Amniotic stem cell (primary cell): ENCODE data around the gene IGF2BP2.
A peak's percentile ranks its signal among the peaks of the same experiment; 100 is the strongest.
"Not testable (repeated sequence)": the region's sequence is repeated elsewhere in the genome, so short reads cannot be mapped to it uniquely, and the experiment has no call there.

Source experiments
- DNase-seq: peaks from one replicate; lab custom pipeline; 2025; lab: John Stamatoyannopoulos, UW

IGF2BP2 gene

GRCh38 chr3:185825006-185825638, at the start of gene IGF2BP2:
TSS of gene IGF2BP2 (minus strand) at chr3:185825042. CDS start at chr3:185824960, 82 bp downstream.
- peak; percentile 55 for DNase-seq

GRCh38 chr3:185874119-185874518, 49.3 kb upstream of the IGF2BP2 start:
- no peak for DNase-seq

- no peak for DNase-seq
Observed at GRCh38 chr3:185867650-185868049, 42.8 kb upstream of the IGF2BP2 start.

GRCh38 chr3:185866995-185867394, 42.2 kb upstream of the IGF2BP2 start:
- DNase-seq, result no peak

GRCh38 chr3:185866555-185866954, 41.7 kb upstream of the IGF2BP2 start:
- no peak for DNase-seq

- DNase-seq, result no peak
Observed at GRCh38 chr3:185865247-185865646, 40.4 kb upstream of the IGF2BP2 start.

GRCh38 chr3:185864767-185865166, 39.9 kb upstream of the IGF2BP2 start:
- DNase-seq, result no peak

GRCh38 chr3:185862920-185863319, 38.1 kb upstream of the IGF2BP2 start:
- no peak for DNase-seq

GRCh38 chr3:185859294-185859972, 34.6 kb upstream of the IGF2BP2 start:
- DNase-seq, result no peak

- no peak for DNase-seq
Observed at GRCh38 chr3:185858502-185859225, 33.8 kb upstream of the IGF2BP2 start.

GRCh38 chr3:185857208-185857607, 32.4 kb upstream of the IGF2BP2 start:
- no peak for DNase-seq

GRCh38 chr3:185856652-185857051, 31.8 kb upstream of the IGF2BP2 start:
- DNase-seq, result no peak

GRCh38 chr3:185853771-185854170, 28.9 kb upstream of the IGF2BP2 start:
- not testable (repeated sequence) for DNase-seq

- no peak for DNase-seq
Observed at GRCh38 chr3:185852635-185853034, 27.8 kb upstream of the IGF2BP2 start.

GRCh38 chr3:185851959-185852358, 27.1 kb upstream of the IGF2BP2 start:
- DNase-seq, result no peak

GRCh38 chr3:185851046-185851445, 26.2 kb upstream of the IGF2BP2 start:
- no peak for DNase-seq

- DNase-seq, result no peak
Observed at GRCh38 chr3:185847506-185847905, 22.7 kb upstream of the IGF2BP2 start.

- DNase-seq, result no peak
Observed at GRCh38 chr3:185846037-185846436, 21.2 kb upstream of the IGF2BP2 start.

- DNase-seq, result no peak
Observed at GRCh38 chr3:185844051-185844450, 19.2 kb upstream of the IGF2BP2 start.

- no peak for DNase-seq
Observed at GRCh38 chr3:185843635-185844034, 18.8 kb upstream of the IGF2BP2 start.

- no peak for DNase-seq
Observed at GRCh38 chr3:185843126-185843525, 18.3 kb upstream of the IGF2BP2 start.

- DNase-seq, result no peak
Observed at GRCh38 chr3:185842241-185842640, 17.4 kb upstream of the IGF2BP2 start.

GRCh38 chr3:185838417-185838989, 13.7 kb upstream of the IGF2BP2 start:
- DNase-seq, result not testable (repeated sequence)
